Left ventricle myocardium inferior (tissue), 1 donor: ENCODE results near the gene NAP1L4. TPM values are rescaled to one million over a fixed set of nuclear protein-coding genes. Genes with fewer than 3 reads are reported as not detected.
A peak's percentile ranks its signal among the peaks of the same experiment; 100 is the strongest.

Source experiments
- DNase-seq: peaks from one replicate; pipeline ENCODE4 v3.0.0-alpha.2; 2020
- H3K27ac ChIP-seq: fragments of 200-600 bp; replicated peaks from 2 replicates; pipeline ENCODE4 v1.8.0; 2021
- H3K27me3 ChIP-seq: fragments of 200-600 bp; 2 replicates; pipeline ENCODE4 v1.8.0; 2021; ENCODE audit warnings: low read depth
- H3K36me3 ChIP-seq: fragments of 200-600 bp; 2 replicates; pipeline ENCODE4 v1.8.0; 2021
- H3K4me1 ChIP-seq: fragments of 200-600 bp; 2 replicates; pipeline ENCODE4 v1.8.0; 2021
- H3K4me3 ChIP-seq: fragments of 200-600 bp; 2 replicates; pipeline ENCODE4 v1.8.0; 2021; ENCODE audit warnings: mild to moderate bottlenecking, moderate library complexity
- H3K9me3 ChIP-seq: fragments of 200-600 bp; replicated peaks from 2 replicates; pipeline ENCODE4 v1.8.0; 2021
- intact Hi-C: fragments of 100-400 bp; cut with micrococcal nuclease; formaldehyde crosslinking; loops from one replicate; pipeline ENCODE4 v1.11.0; 2022
- total RNA-seq: library from RNA; stranded (reverse); fragmentation: NEBNext Ultra II Directional; extraction: Animal tissue kit (Norgen Biotek cat#: 25700); gene quantifications from one replicate; pipeline ENCODE4 v1.2.1, GENCODE V29; 2021
- TF ChIP-seq, protein P1 (sequence below): fragments of 200-600 bp; IDR thresholded peaks from 2 replicates; pipeline ENCODE4 v1.8.0; 2021; ENCODE audit warnings: antibody characterized with exemption, mild to moderate bottlenecking, borderline replicate concordance
- donor health status: DM: no; HTN: yes; CAD: no; lungs with severe emphysema.

NAP1L4 gene
- total RNA-seq, 1 donor from 2014 or later, result 175 TPM

DNA sequence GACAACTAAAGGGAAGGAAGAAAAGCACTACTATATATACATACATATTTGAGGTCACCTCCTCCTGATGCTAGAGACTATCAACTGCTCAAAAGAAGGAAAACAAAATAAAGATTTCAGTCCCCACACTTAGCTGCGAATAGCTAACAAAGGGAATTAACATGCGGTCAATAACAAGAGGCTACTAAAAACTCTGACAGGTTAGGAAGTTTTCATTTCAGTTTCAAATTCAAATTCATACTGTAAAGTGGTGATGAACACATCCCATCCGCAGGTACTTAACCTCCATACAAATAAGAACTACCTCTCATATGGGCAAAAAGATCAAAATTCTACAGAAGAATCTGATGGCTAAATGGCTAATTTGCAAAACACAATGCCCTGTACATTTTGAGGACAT lies 2.6 kb downstream of the NAP1L4 start:
- H3K4me1 ChIP-seq, result peaks cover 62% of the 10 kb centered on the region

DNA sequence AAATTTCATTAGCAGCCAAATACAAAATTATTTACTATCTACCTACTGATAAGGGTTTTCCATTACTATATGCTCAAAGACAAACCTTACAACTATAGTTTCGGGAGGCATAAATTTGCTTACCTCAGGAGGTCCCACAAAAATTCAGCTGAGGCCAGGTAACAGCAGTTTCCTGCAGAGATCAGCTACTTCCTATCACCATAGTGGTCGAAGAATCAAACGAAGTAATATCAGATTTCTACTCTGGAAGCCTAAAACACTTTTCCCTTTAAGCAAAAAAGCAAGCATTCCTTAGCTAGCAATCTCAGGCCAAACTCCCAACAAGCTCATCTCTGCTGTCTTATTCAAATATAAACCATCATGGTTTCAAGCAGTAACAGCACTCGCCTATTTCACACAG lies 3.1 kb downstream of the NAP1L4 start:
- no peaks in the 10 kb centered on the region for H3K27me3 ChIP-seq
- DNase-seq, result no peak
- peak overlapping the region; percentile 90 for H3K4me3 ChIP-seq
- no peaks in the 10 kb centered on the region for H3K36me3 ChIP-seq
- H3K27ac ChIP-seq, result no peak overlapping the region
- intact Hi-C loops, result no loop called here
- peaks cover 62% of the 10 kb centered on the region for H3K4me1 ChIP-seq
- TF ChIP-seq, protein P1, sequence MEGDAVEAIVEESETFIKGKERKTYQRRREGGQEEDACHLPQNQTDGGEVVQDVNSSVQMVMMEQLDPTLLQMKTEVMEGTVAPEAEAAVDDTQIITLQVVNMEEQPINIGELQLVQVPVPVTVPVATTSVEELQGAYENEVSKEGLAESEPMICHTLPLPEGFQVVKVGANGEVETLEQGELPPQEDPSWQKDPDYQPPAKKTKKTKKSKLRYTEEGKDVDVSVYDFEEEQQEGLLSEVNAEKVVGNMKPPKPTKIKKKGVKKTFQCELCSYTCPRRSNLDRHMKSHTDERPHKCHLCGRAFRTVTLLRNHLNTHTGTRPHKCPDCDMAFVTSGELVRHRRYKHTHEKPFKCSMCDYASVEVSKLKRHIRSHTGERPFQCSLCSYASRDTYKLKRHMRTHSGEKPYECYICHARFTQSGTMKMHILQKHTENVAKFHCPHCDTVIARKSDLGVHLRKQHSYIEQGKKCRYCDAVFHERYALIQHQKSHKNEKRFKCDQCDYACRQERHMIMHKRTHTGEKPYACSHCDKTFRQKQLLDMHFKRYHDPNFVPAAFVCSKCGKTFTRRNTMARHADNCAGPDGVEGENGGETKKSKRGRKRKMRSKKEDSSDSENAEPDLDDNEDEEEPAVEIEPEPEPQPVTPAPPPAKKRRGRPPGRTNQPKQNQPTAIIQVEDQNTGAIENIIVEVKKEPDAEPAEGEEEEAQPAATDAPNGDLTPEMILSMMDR, result no peak
- no peaks in the 10 kb centered on the region for H3K9me3 ChIP-seq

More for the DNA sequence above, 2.6 kb downstream of the NAP1L4 start:
- DNase-seq, result no peak
- TF ChIP-seq, protein P1, result no peak
- peak overlapping the region; percentile 90 for H3K4me3 ChIP-seq
- H3K27me3 ChIP-seq, result no peaks in the 10 kb centered on the region
- intact Hi-C loops, result no loop called here
- H3K27ac ChIP-seq, result no peak overlapping the region
- no peaks in the 10 kb centered on the region for H3K9me3 ChIP-seq
- no peaks in the 10 kb centered on the region for H3K36me3 ChIP-seq

DNA sequence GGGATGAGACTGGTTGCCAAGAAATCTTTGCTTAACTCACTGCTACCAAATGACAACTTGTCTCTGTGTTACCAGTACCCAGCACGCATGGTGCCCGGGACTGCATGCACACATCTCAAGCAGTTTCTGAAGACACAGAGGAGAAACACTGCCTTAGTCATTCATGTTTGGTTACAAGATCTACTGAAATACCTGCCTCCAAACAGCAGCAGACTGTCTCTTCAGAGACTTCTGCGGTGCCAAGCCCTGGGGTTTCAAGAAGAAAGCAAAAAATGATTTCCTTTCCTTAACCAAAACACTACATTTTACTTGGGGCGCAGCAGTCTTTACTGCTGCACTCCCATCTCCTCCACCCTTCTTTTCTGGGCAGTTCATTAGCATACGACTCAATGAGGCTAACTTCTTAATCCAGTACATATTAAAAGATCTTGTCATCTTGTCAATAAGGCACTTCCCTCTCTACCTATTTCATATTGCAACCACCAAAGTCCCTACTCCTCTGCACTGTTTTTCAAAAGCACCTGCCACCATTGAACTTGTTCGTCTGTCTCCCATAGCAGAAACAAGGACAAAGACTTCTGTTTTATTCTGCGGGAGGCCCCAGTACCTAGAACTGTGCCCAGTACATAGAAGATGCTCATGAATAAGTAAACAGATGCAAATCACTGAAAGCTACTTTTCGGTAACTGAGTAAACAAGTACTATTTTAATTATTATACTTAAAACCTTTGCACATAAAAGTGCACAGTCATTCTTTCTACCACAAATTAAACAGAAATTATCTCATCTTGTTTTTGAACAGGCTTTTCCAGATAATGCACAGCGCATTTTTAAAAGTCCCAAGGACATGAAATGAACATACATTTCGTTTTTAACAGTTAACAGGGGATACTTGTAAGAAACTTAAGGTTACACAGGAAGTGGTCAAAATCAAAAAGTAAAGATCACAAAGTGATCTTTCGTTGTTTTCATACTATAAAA lies 4.0 kb downstream of the NAP1L4 start:
- DNase-seq, result no peak
- H3K27me3 ChIP-seq, result no peaks in the 10 kb centered on the region
- intact Hi-C loops, result no loop called here
- peak overlapping the region; percentile 90 for H3K4me3 ChIP-seq
- TF ChIP-seq, protein P1, result no peak
- no peaks in the 10 kb centered on the region for H3K9me3 ChIP-seq
- H3K27ac ChIP-seq, result no peak overlapping the region
- no peaks in the 10 kb centered on the region for H3K36me3 ChIP-seq
- H3K4me1 ChIP-seq, result peaks cover 68% of the 10 kb centered on the region

DNA sequence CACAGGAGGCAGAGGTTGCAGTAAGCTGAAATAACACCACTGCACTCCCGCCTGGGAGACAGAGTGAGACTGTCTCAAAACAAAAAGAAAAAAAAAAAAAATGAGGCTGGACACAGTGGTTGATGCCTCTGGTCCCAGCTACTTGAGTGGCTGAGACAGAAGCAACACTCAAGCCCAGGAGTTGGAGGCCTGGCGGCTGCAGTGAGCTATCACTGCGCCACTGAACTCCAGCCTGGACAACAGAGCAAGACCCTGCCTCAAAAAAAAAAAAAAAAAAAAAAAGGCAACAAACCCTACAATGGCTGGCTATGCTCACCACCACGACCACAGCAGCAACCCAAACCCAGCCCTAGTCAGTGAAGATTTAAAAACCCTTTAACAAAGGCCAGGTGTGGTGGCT lies 8.2 kb downstream of the NAP1L4 start:
- no peak for DNase-seq
- intact Hi-C loops, result no loop called here
- TF ChIP-seq, protein P1, result no peak
- peaks cover 5% of the 10 kb centered on the region for H3K36me3 ChIP-seq
- no peaks in the 10 kb centered on the region for H3K27me3 ChIP-seq
- no peak overlapping the region for H3K4me3 ChIP-seq
- H3K27ac ChIP-seq, result no peak overlapping the region
- no peaks in the 10 kb centered on the region for H3K9me3 ChIP-seq
- H3K4me1 ChIP-seq, result peaks cover 52% of the 10 kb centered on the region

DNA sequence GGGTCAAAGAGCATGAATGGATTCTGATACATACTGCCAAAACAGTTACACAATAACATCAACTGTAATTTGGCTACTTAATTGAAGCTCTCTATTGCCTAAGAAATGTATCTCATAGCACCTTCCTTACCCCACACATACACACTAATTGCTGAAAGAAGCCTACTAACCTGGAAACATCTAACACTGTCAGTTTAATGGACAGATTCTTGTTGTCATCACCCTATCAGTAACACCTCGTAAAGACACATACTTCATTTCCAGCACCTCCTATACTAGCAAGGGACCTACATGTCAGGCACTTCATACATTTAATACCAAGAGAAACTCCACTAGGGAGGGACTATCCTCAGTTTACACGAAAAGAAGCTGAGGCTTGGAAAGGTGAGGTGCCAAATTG lies 9.9 kb downstream of the NAP1L4 start:
- no peak overlapping the region for H3K27ac ChIP-seq
- H3K4me1 ChIP-seq, result peaks cover 48% of the 10 kb centered on the region
- no peak overlapping the region for H3K4me3 ChIP-seq
- H3K9me3 ChIP-seq, result no peaks in the 10 kb centered on the region
- H3K36me3 ChIP-seq, result peaks cover 21% of the 10 kb centered on the region
- no peak for DNase-seq
- TF ChIP-seq, protein P1, result no peak
- H3K27me3 ChIP-seq, result no peaks in the 10 kb centered on the region
- intact Hi-C loops, result no loop called here
